HG03342 (cell line): ENCODE measurements around the gene PRKG1.
"Not testable (repeated sequence)": the region's sequence is repeated elsewhere in the genome, so short reads cannot be mapped to it uniquely, and the experiment has no call there.

Experiments used
- ATAC-seq: cut with Tn5 transposase; IDR thresholded peaks from one replicate; pipeline ENCODE4 v1.9.1; 2021; ENCODE audit warnings: mild to moderate bottlenecking, moderate library complexity; ENCODE audit not compliant: unreplicated experiment

The PRKG1 gene

GRCh38 chr10:51112013-51112412 is 37.7 kb downstream of the PRKG1 start:
- ATAC-seq = no peak

- ATAC-seq = no peak
Observed at GRCh38 chr10:51113007-51113406, 38.7 kb downstream of the PRKG1 start.

GRCh38 chr10:51117053-51117660 is 42.9 kb downstream of the PRKG1 start:
- ATAC-seq = no peak

- no peak for ATAC-seq
Observed at GRCh38 chr10:51117794-51118193, 43.5 kb downstream of the PRKG1 start.

GRCh38 chr10:51119441-51119840 is 45.2 kb downstream of the PRKG1 start:
- ATAC-seq = no peak

- no peak for ATAC-seq
Observed at GRCh38 chr10:51121861-51122260, 47.6 kb downstream of the PRKG1 start.

GRCh38 chr10:51124852-51125251 is 50.6 kb downstream of the PRKG1 start:
- ATAC-seq = no peak

GRCh38 chr10:51125518-51125917 is 51.2 kb downstream of the PRKG1 start:
- no peak for ATAC-seq

- no peak for ATAC-seq
Observed at GRCh38 chr10:51129946-51130544, 55.8 kb downstream of the PRKG1 start.

- no peak for ATAC-seq
Observed at GRCh38 chr10:51137756-51138529, 63.7 kb downstream of the PRKG1 start.

GRCh38 chr10:51139176-51139575 is 64.9 kb downstream of the PRKG1 start:
- ATAC-seq = no peak

- ATAC-seq = no peak
Observed at GRCh38 chr10:51141010-51141409, 66.7 kb downstream of the PRKG1 start.

- no peak for ATAC-seq
Observed at GRCh38 chr10:51144161-51144781, 70.0 kb downstream of the PRKG1 start.

- ATAC-seq = no peak
Observed at GRCh38 chr10:51145375-51145774, 71.1 kb downstream of the PRKG1 start.

- no peak for ATAC-seq
Observed at GRCh38 chr10:51147644-51148399, 73.5 kb downstream of the PRKG1 start.

GRCh38 chr10:51156926-51157325 is 82.6 kb downstream of the PRKG1 start:
- ATAC-seq = no peak

GRCh38 chr10:51158832-51159231 is 84.5 kb downstream of the PRKG1 start:
- ATAC-seq = no peak

- ATAC-seq = no peak
Observed at GRCh38 chr10:51159841-51160240, 85.6 kb downstream of the PRKG1 start.

GRCh38 chr10:51162002-51162401 is 87.7 kb downstream of the PRKG1 start:
- no peak for ATAC-seq

- ATAC-seq = not testable (repeated sequence)
Observed at GRCh38 chr10:51163380-51164049, 89.2 kb downstream of the PRKG1 start.
